Heart left ventricle (tissue), 13 donors: ENCODE results near the gene CCNJ.

Experiments
- CTCF ChIP-seq, 12 donors: fragments of 200-600 bp; sonication (generic) in 4 of 12; IDR thresholded peaks; one replicate each; pipeline versions ENCODE4 v1.5.0 to v1.8.0; 2018 to 2022; ENCODE audit warnings: antibody characterized with exemption in 12 of 12, mild to moderate bottlenecking in 5 of 12
- POLR2A ChIP-seq, 2 donors: fragments of 450-650 bp; IDR thresholded peaks; one replicate each; pipeline ENCODE4 v1.6.1; 2017; ENCODE audit warnings: antibody characterized with exemption in 2 of 2, mild to moderate bottlenecking in 2 of 2, moderate library complexity in 2 of 2
- donor health status: ischemic (EF 13 %, LVEDD 7.1; RV severe dilation, severe dysfunction).
- donor health status: DM: no; HTN: yes; CAD: no.
- donor health status: DM: no; HTN: no; CAD: no.
- donor health status: ischemic (EF 25% LVEDD 6.9; RV normal size, moderate dysfunction).
- donor health status: ischemic (EF 25% LVEDD 5.7; RV mildly dilated, moderate dysfunction).
- donor health status: ischemic (EF 35%, LVEDD 5.7; RV mildly dilated, moderate dysfunction).
- donor health status: nonischemic (EF 11% LVEDD 7.7; RV severe dilation, severe dysfunction).
- donor health status: DM: yes; HTN: yes; CAD: no.
- donor health status: PGD.
- donor health status: ischemic (EF 29% LVEDD 5.4; RV normal size, mild dysfunction).
- donor health status: nonischemic (EF 23%, LVEDD 6.1; RV moderate dilation, normal function).

- TF ChIP-seq POLR2A (IDR thresholded peaks at IDR 0.05) (no peak), CTCF (IDR thresholded peaks at IDR 0.05) (no peak)
Observed at GRCh38 chr10:96034625-96035024, 8.8 kb upstream of the CCNJ start.
